IMR-90 (cell line): ENCODE data around the gene BMP10. TPM values are rescaled to one million over a fixed set of nuclear protein-coding genes. Genes with fewer than 3 reads are reported as not detected.

Experiments used
- ATAC-seq: fragments of 200-7000 bp; cut with Tn5 transposase; 2 replicates; pipeline ENCODE4 v1.9.1; 2020; ENCODE audit warnings: low read depth, mild to moderate bottlenecking, moderate library complexity
- BruUV-seq: library from RNA; stranded (reverse); fragments of 400-500 nt; replicated peaks from 2 replicates; lab custom pipeline; 2021; lab: Mats Ljungman, UMichigan
- CTCF ChIA-PET: fragments of 300-600 bp; formaldehyde crosslinking; extraction: SDS; loops from one replicate; lab custom pipeline; 2021; ENCODE audit warnings: antibody characterized with exemption; lab: Yijun Ruan, JAX
- POLR2A ChIA-PET: fragments of 300-600 bp; sonication (Branson Sonifier 250); formaldehyde crosslinking; loops from one replicate; lab custom pipeline; 2022; ENCODE audit warnings: antibody characterized with exemption; ENCODE audit not compliant: unreplicated experiment; lab: Charles Lee
- DNase-seq: peaks from one replicate; pipeline ENCODE4 v3.0.0; 2013
- H2AFZ ChIP-seq: replicated peaks from 2 replicates; pipeline ENCODE3; 2013; ENCODE audit warnings: low read length, mild to moderate bottlenecking; ENCODE audit not compliant: poor library complexity
- H2AK5ac ChIP-seq: 2 replicates; pipeline ENCODE4 v1.6.1; 2013; ENCODE audit warnings: low read depth, low read length, inconsistent platforms
- H2AK9ac ChIP-seq: replicated peaks from 2 replicates; pipeline ENCODE3; 2013; ENCODE audit warnings: mild to moderate bottlenecking, low read depth, low read length, moderate library complexity; ENCODE audit not compliant: poor library complexity
- H2BK120ac ChIP-seq: 2 replicates; pipeline ENCODE4 v1.6.1; 2013; ENCODE audit warnings: low read depth, low read length, inconsistent platforms
- H2BK15ac ChIP-seq: 3 replicates; pipeline ENCODE4 v1.6.1; 2013; ENCODE audit warnings: low read depth, low read length, inconsistent platforms
- H2BK20ac ChIP-seq: 2 replicates; pipeline ENCODE4 v1.6.1; 2013; ENCODE audit warnings: low read depth, mild to moderate bottlenecking, inconsistent platforms, low read length, moderate library complexity
- H2BK5ac ChIP-seq: 2 replicates; pipeline ENCODE4 v1.6.1; 2013; ENCODE audit warnings: mild to moderate bottlenecking, low read depth, low read length, inconsistent platforms; ENCODE audit not compliant: poor library complexity, severe bottlenecking
- H3K14ac ChIP-seq: replicated peaks from 2 replicates; pipeline ENCODE4 v1.6.1; 2013; ENCODE audit warnings: low read depth, low read length, inconsistent platforms
- H3K18ac ChIP-seq: 2 replicates; pipeline ENCODE4 v1.6.1; 2013; ENCODE audit warnings: low read depth, low read length, control low read depth
- H3K23ac ChIP-seq: 2 replicates; pipeline ENCODE4 v1.6.1; 2013; ENCODE audit warnings: low read depth, low read length, inconsistent platforms
- H3K27ac ChIP-seq: 2 replicates; pipeline ENCODE4 v1.5.1; 2013; ENCODE audit warnings: mild to moderate bottlenecking, control low read depth, low read length; ENCODE audit not compliant: insufficient read depth
- H3K27me3 ChIP-seq: 2 replicates; pipeline ENCODE4 v1.6.1; 2013; ENCODE audit warnings: low read length; ENCODE audit not compliant: control insufficient read depth, insufficient read depth
- H3K36me3 ChIP-seq: 2 replicates; pipeline ENCODE4 v1.6.1; 2013; ENCODE audit warnings: low read length, mixed read lengths; ENCODE audit not compliant: control insufficient read depth, insufficient read depth
- H3K4ac ChIP-seq: 2 replicates; pipeline ENCODE4 v1.6.1; 2013; ENCODE audit warnings: low read depth, low read length, inconsistent platforms
- H3K4me1 ChIP-seq: 2 replicates; pipeline ENCODE4 v1.6.1; 2013; ENCODE audit warnings: low read length, mixed read lengths; ENCODE audit not compliant: control insufficient read depth, insufficient read depth
- H3K4me2 ChIP-seq: 2 replicates; pipeline ENCODE4 v1.6.1; 2013; ENCODE audit warnings: low read depth, mild to moderate bottlenecking, control low read depth, low read length, moderate library complexity
- H3K4me3 ChIP-seq: 2 replicates; pipeline ENCODE4 v1.5.1; 2013; ENCODE audit warnings: low read depth, mild to moderate bottlenecking, control low read depth, low read length, moderate library complexity; ENCODE audit not compliant: insufficient read depth
- H3K56ac ChIP-seq: 2 replicates; pipeline ENCODE4 v1.6.1; 2013; ENCODE audit warnings: low read length, inconsistent platforms; ENCODE audit not compliant: insufficient read depth; ENCODE audit errors: extremely low read depth
- H3K79me1 ChIP-seq, 2 experiments: 2 replicates each; pipeline ENCODE4 v1.6.1; 2013; ENCODE audit warnings: low read length in 2 of 2, inconsistent platforms in 1 of 2, low read depth in 1 of 2
- H3K9ac ChIP-seq: 2 replicates; pipeline ENCODE4 v1.6.1; 2013; ENCODE audit warnings: low read depth, low read length, control low read depth
- H3K9me1 ChIP-seq: 2 replicates; pipeline ENCODE4 v1.6.1; 2013; ENCODE audit warnings: low read length, inconsistent platforms; ENCODE audit not compliant: insufficient read depth
- H3K9me3 ChIP-seq: 2 replicates; pipeline ENCODE4 v1.6.1; 2013; ENCODE audit warnings: low read length; ENCODE audit not compliant: control insufficient read depth, insufficient read depth
- H4K20me1 ChIP-seq: 2 replicates; pipeline ENCODE4 v1.6.1; 2013; ENCODE audit warnings: low read length, inconsistent platforms; ENCODE audit not compliant: insufficient read depth
- H4K5ac ChIP-seq: 2 replicates; pipeline ENCODE4 v1.6.1; 2013; ENCODE audit warnings: mild to moderate bottlenecking, low read depth, low read length, control low read depth
- H4K8ac ChIP-seq, 2 experiments: 2 replicates each; pipeline ENCODE4 v1.6.1; 2013; ENCODE audit warnings: low read depth in 2 of 2, low read length in 2 of 2, control low read depth in 1 of 2, inconsistent platforms in 1 of 2
- H4K91ac ChIP-seq: 2 replicates; pipeline ENCODE4 v1.6.1; 2013; ENCODE audit warnings: low read depth, low read length, inconsistent platforms; ENCODE audit not compliant: insufficient read depth
- BHLHE40 ChIP-seq: fragments of 150-350 bp; IDR thresholded peaks from 2 replicates; pipeline ENCODE4 v1.6.1; 2016; ENCODE audit warnings: mild to moderate bottlenecking, low read depth, low read length
- CEBPB ChIP-seq: IDR thresholded peaks from 2 replicates; pipeline ENCODE4 v1.6.1; 2012; ENCODE audit warnings: low read depth, low read length, improper control_type of control experiment
- CHD1 ChIP-seq: IDR thresholded peaks from 2 replicates; pipeline ENCODE4 v1.6.1; 2012; ENCODE audit warnings: low read depth, low read length, improper control_type of control experiment
- FOS ChIP-seq: fragments of 150-350 bp; IDR thresholded peaks from 2 replicates; pipeline ENCODE4 v1.6.1; 2016; ENCODE audit warnings: low read depth, low read length
- MAFK ChIP-seq: IDR thresholded peaks from 2 replicates; pipeline ENCODE4 v1.6.1; 2012; ENCODE audit warnings: low read depth, low read length, improper control_type of control experiment
- MAZ ChIP-seq: IDR thresholded peaks from 2 replicates; pipeline ENCODE4 v1.6.1; 2012; ENCODE audit warnings: low read depth, mild to moderate bottlenecking, low read length, improper control_type of control experiment, moderate library complexity, borderline replicate concordance
- MXI1 ChIP-seq: IDR thresholded peaks from 2 replicates; pipeline ENCODE4 v1.6.1; 2012; ENCODE audit warnings: low read depth, mild to moderate bottlenecking, low read length, moderate library complexity, borderline replicate concordance
- NFE2L2 ChIP-seq: fragments of 150-350 bp; IDR thresholded peaks from 2 replicates; pipeline ENCODE4 v1.6.1; 2016; ENCODE audit warnings: low read depth, mild to moderate bottlenecking, low read length
- POLR2A ChIP-seq: IDR thresholded peaks from 2 replicates; pipeline ENCODE4 v1.6.1; 2012; ENCODE audit warnings: mild to moderate bottlenecking, low read depth, low read length
- RAD21 ChIP-seq: IDR thresholded peaks from 2 replicates; pipeline ENCODE4 v1.6.1; 2012; ENCODE audit warnings: low read length, improper control_type of control experiment
- RCOR1 ChIP-seq: IDR thresholded peaks from 2 replicates; pipeline ENCODE4 v1.6.1; 2012; ENCODE audit warnings: mild to moderate bottlenecking, low read length, improper control_type of control experiment; ENCODE audit not compliant: insufficient replicate concordance
- RFX5 ChIP-seq: IDR thresholded peaks from 2 replicates; pipeline ENCODE4 v1.8.0; 2012; ENCODE audit warnings: low read depth, mild to moderate bottlenecking, low read length, moderate library complexity
- SMC3 ChIP-seq: fragments of 150-350 bp; IDR thresholded peaks from 2 replicates; pipeline ENCODE4 v1.6.1; 2016; ENCODE audit warnings: low read depth, mild to moderate bottlenecking, antibody characterized with exemption, low read length, moderate library complexity
- dilution Hi-C: fragments of 300-500 bp; cut with HindIII; formaldehyde crosslinking; loops from one replicate; pipeline ENCODE4 v1.14.3; 2018; ENCODE audit warnings: low sequenced_read_pairs; ENCODE audit not compliant: unreplicated experiment
- in situ Hi-C: fragments of 300-500 bp; cut with MboI; formaldehyde crosslinking; loops from 3 replicates; pipeline ENCODE4 v1.14.3; 2019; ENCODE audit warnings: low sequenced_read_pairs, inconsistent platforms, mixed read lengths
- intact Hi-C: fragments of 100-400 bp; cut with micrococcal nuclease; formaldehyde crosslinking; loops from 2 replicates; pipeline ENCODE4 v1.10.0; 2022
- polyA plus RNA-seq, 3 experiments: library from polyadenylated mRNA; depleted of rRNA; stranded (reverse); fragments of >200 nt; gene quantifications; 2 replicates each; pipeline ENCODE4 v1.2.3, GENCODE V29; 2012; ENCODE audit warnings: low replicate concordance in 1 of 3
- total RNA-seq: library from RNA; depleted of rRNA; stranded (reverse); fragments of >200 nt; gene quantifications from 2 replicates; pipeline ENCODE4 v1.2.3, GENCODE V29; 2012
- TF ChIP-seq, protein P1 (sequence below): fragments of 150-350 bp; IDR thresholded peaks from 2 replicates; pipeline ENCODE4 v1.6.1; 2016; ENCODE audit warnings: low read depth, mild to moderate bottlenecking, low read length, moderate library complexity, borderline replicate concordance
- TF ChIP-seq, protein P2 (sequence below): fragments of 150-350 bp; IDR thresholded peaks from 2 replicates; pipeline ENCODE4 v1.6.1; 2017; ENCODE audit warnings: mild to moderate bottlenecking, antibody characterized with exemption, low read length, low read depth
- TF ChIP-seq, protein P3 (sequence below): conservative IDR thresholded peaks from 2 replicates; pipeline ENCODE4 v1.5.1; 2012; ENCODE audit warnings: mild to moderate bottlenecking, low read depth, low read length, improper control_type of control experiment

BMP10 gene
- total and polyA plus RNA-seq, 2 of the 4 experiments (the other 2 are of a cell fraction) = not detected

DNA sequence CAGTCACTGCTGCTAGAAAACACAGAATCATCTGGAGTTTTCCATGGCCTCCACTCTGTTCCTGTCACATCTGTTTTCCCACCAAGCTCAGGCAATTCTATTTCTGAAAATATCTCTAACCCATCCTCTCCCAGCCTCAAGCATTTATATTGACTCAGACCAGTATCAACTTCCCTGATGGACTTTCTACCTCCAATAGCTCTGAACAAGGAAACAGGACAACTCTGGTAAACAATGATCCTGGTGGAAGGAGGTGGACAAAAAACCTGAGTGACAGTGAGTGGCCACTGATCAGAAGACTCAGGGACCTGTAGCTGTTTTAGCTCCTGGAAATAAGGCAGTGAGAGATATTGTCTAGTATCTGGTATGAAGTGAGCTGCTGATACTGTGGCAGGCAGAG, 23.4 kb downstream of the BMP10 start:
- no peak for ATAC-seq
- H3K4ac ChIP-seq = no peak overlapping the region
- H2BK20ac ChIP-seq = no peak overlapping the region
- no peak overlapping the region for H2AK9ac ChIP-seq
- no peak overlapping the region for H4K91ac ChIP-seq
- H3K4me2 ChIP-seq = no peak overlapping the region
- dilution Hi-C loops = no loop called here
- ChIA-PET CTCF (interaction anchor here (1.0 to 1.9 kb wide), 2 partner anchors 9 to 96 kb away, joined by 3 to 8 read pairs; no protein-coding TSS in a partner anchor), POLR2A (no interaction called here)
- no peaks in the 10 kb centered on the region for H3K79me1 ChIP-seq
- H3K18ac ChIP-seq = no peak overlapping the region
- no peak for DNase-seq
- no peak overlapping the region for H3K27ac ChIP-seq
- no peak overlapping the region for H3K23ac ChIP-seq
- in situ Hi-C loops = no loop called here
- TF ChIP-seq, protein P1, sequence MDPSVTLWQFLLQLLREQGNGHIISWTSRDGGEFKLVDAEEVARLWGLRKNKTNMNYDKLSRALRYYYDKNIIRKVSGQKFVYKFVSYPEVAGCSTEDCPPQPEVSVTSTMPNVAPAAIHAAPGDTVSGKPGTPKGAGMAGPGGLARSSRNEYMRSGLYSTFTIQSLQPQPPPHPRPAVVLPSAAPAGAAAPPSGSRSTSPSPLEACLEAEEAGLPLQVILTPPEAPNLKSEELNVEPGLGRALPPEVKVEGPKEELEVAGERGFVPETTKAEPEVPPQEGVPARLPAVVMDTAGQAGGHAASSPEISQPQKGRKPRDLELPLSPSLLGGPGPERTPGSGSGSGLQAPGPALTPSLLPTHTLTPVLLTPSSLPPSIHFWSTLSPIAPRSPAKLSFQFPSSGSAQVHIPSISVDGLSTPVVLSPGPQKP = no peak
- TF ChIP-seq MXI1 (no peak), MAZ (no peak), NFE2L2 (no peak), RFX5 (no peak), CEBPB (no peak), BHLHE40 (no peak), MAFK (no peak), POLR2A (no peak), CHD1 (no peak), SMC3 (no peak), FOS (no peak), RCOR1 (no peak), RAD21 (no peak)
- TF ChIP-seq, protein P2, sequence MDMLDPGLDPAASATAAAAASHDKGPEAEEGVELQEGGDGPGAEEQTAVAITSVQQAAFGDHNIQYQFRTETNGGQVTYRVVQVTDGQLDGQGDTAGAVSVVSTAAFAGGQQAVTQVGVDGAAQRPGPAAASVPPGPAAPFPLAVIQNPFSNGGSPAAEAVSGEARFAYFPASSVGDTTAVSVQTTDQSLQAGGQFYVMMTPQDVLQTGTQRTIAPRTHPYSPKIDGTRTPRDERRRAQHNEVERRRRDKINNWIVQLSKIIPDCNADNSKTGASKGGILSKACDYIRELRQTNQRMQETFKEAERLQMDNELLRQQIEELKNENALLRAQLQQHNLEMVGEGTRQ = no peak
- TF ChIP-seq, protein P3, sequence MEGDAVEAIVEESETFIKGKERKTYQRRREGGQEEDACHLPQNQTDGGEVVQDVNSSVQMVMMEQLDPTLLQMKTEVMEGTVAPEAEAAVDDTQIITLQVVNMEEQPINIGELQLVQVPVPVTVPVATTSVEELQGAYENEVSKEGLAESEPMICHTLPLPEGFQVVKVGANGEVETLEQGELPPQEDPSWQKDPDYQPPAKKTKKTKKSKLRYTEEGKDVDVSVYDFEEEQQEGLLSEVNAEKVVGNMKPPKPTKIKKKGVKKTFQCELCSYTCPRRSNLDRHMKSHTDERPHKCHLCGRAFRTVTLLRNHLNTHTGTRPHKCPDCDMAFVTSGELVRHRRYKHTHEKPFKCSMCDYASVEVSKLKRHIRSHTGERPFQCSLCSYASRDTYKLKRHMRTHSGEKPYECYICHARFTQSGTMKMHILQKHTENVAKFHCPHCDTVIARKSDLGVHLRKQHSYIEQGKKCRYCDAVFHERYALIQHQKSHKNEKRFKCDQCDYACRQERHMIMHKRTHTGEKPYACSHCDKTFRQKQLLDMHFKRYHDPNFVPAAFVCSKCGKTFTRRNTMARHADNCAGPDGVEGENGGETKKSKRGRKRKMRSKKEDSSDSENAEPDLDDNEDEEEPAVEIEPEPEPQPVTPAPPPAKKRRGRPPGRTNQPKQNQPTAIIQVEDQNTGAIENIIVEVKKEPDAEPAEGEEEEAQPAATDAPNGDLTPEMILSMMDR = no peak
- no peak overlapping the region for H2AFZ ChIP-seq
- no peak overlapping the region for H2BK5ac ChIP-seq
- H3K4me1 ChIP-seq = peaks cover 1% of the 10 kb centered on the region
- H2BK120ac ChIP-seq = 0 out of 2 replicates have a peak overlapping the region, but pooled peaks have one; percentile 5
- no peak overlapping the region for H3K9ac ChIP-seq
- H3K9me1 ChIP-seq = no peaks in the 10 kb centered on the region; the same call in 1 of the 2 replicates
- intact Hi-C loops = loop anchor here (5.0 kb wide), 1 partner anchor 40 kb away; no protein-coding TSS in a partner anchor
- no peak overlapping the region for H3K56ac ChIP-seq
- H4K8ac ChIP-seq = no peak overlapping the region; a peak in 1 of 4 replicates
- no peak overlapping the region for H2AK5ac ChIP-seq
- no peak overlapping the region for H4K5ac ChIP-seq
- no peak overlapping the region for H3K4me3 ChIP-seq
- H3K27me3 ChIP-seq = peaks cover 3% of the 10 kb centered on the region; the same call in 1 of the 2 replicates
- no peaks in the 10 kb centered on the region for H4K20me1 ChIP-seq
- no peaks in the 10 kb centered on the region for H3K36me3 ChIP-seq
- no TSS peak for BruUV-seq
- no peak overlapping the region for H3K14ac ChIP-seq
- H2BK15ac ChIP-seq = peak overlapping the region; percentile 17; the same call in 1 of the 3 replicates
- H3K9me3 ChIP-seq = no peaks in the 10 kb centered on the region
